ENCODE results near the gene VASH1.

DNA sequence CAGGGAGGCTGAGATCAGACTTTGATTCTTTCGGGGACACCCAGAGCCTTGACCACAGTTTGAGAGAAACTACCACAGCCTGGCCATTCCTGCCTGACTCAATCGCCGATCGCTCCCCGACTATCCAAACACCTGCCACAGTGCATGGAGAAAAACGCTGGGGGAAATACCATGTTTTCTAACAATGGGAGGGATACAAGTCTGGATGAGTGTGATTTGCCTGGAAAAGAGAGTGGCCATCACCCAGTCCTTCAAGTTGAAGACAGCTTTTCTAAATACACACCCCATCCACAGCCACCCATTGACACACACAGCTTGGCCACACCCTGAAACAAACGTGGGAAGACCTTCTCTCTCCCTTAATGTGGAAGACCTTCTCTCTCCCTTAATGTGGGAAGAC is 6.7 kb upstream of the VASH1 start:
- TF ChIP-seq, protein P1, sequence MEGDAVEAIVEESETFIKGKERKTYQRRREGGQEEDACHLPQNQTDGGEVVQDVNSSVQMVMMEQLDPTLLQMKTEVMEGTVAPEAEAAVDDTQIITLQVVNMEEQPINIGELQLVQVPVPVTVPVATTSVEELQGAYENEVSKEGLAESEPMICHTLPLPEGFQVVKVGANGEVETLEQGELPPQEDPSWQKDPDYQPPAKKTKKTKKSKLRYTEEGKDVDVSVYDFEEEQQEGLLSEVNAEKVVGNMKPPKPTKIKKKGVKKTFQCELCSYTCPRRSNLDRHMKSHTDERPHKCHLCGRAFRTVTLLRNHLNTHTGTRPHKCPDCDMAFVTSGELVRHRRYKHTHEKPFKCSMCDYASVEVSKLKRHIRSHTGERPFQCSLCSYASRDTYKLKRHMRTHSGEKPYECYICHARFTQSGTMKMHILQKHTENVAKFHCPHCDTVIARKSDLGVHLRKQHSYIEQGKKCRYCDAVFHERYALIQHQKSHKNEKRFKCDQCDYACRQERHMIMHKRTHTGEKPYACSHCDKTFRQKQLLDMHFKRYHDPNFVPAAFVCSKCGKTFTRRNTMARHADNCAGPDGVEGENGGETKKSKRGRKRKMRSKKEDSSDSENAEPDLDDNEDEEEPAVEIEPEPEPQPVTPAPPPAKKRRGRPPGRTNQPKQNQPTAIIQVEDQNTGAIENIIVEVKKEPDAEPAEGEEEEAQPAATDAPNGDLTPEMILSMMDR (conservative IDR thresholded peaks at IDR 0.05 in 1 of 2, IDR thresholded peaks at IDR 0.05 in 1 of 2; ENCODE audit: low read depth in 1 of 2, low read length in 2 of 2): no peak
- TF ChIP-seq EZH2 (IDR thresholded peaks at IDR 0.05; ENCODE audit: low read length, missing control alignments): no peak
